HepG2 (cell line): Measurements from ENCODE around the gene CAPN9. TPM values are rescaled to one million over a fixed set of nuclear protein-coding genes. Genes with fewer than 3 reads are reported as not detected.

Source experiments
- ATAC-seq: fragments of 200-7000 bp; cut with Tn5 transposase; 3 replicates; pipeline ENCODE4 v1.9.1; 2020; ENCODE audit warnings: mild to moderate bottlenecking, moderate library complexity
- BruUV-seq: library from RNA; stranded (reverse); fragments of 400-500 nt; replicated peaks from 2 replicates; lab custom pipeline; 2021; lab: Mats Ljungman, UMichigan
- CTCF ChIA-PET: fragments of 300-600 bp; formaldehyde crosslinking; extraction: SDS; loops from one replicate; lab custom pipeline; 2021; ENCODE audit warnings: low total read pairs, inconsistent platforms, low intra/inter-chr PET ratio; lab: Yijun Ruan, JAX
- POLR2A ChIA-PET: fragments of 350-600 bp; sonication (Branson Sonifier 250); formaldehyde crosslinking; loops from one replicate; lab custom pipeline; 2020; ENCODE audit warnings: antibody characterized with exemption, inconsistent platforms; lab: Yijun Ruan, JAX
- DNase-seq: peaks from one replicate; pipeline ENCODE4 v3.0.0-alpha.2; 2015; ENCODE audit warnings: low spot score
- FAIRE-seq: peaks from 3 replicates; lab custom pipeline; 2011; peaks lifted over from hg19 to GRCh38; lab: Jason Lieb, UNC
- H2AFZ ChIP-seq: one replicate; pipeline ENCODE4 v1.6.1; 2011; ENCODE audit warnings: low read length, inconsistent platforms
- H3K27ac ChIP-seq: fragments of 300-600 bp; 3 replicates; pipeline ENCODE4 v1.8.0; 2011; ENCODE audit warnings: mixed run types, mild to moderate bottlenecking, mixed read lengths, low read length, inconsistent platforms; ENCODE audit not compliant: insufficient read depth; ENCODE audit errors: extremely low read length
- H3K27me3 ChIP-seq, 2 experiments: fragments of 200-600 bp in 1 of 2; 2 replicates in 1 of 2; 3 replicates in 1 of 2; pipeline versions ENCODE4 v1.6.0 to v1.8.0; 2011; ENCODE audit warnings: low read length in 2 of 2, mild to moderate bottlenecking in 2 of 2, moderate library complexity in 2 of 2, inconsistent platforms in 1 of 2; ENCODE audit not compliant: insufficient read depth in 2 of 2, control insufficient read depth in 1 of 2
- H3K36me3 ChIP-seq, 2 experiments: fragments of 200-600 bp in 1 of 2; replicated peaks in 1 of 2; 2 replicates in 1 of 2; 3 replicates in 1 of 2; pipeline versions ENCODE4 v1.5.1 to v1.8.0; 2011; ENCODE audit warnings: low read length in 2 of 2, inconsistent platforms in 1 of 2; ENCODE audit not compliant: insufficient read depth in 2 of 2, control insufficient read depth in 1 of 2
- H3K4me1 ChIP-seq: 2 replicates; pipeline ENCODE4 v1.5.1; 2012; ENCODE audit warnings: low read length, inconsistent platforms; ENCODE audit not compliant: insufficient read depth
- H3K4me2 ChIP-seq: 2 replicates; pipeline ENCODE4 v1.6.0; 2011; ENCODE audit warnings: low read depth, low read length, inconsistent platforms
- H3K4me3 ChIP-seq, 3 experiments: fragments of 200-600 bp in 1 of 3; sonication (generic), shearing (Covaris generic) in 1 of 3; replicated peaks in 1 of 3; 2 replicates each; pipeline ENCODE4 v1.5.1; 2011 to 2016; ENCODE audit warnings: low read length in 3 of 3, inconsistent platforms in 2 of 3, low read depth in 2 of 3, mild to moderate bottlenecking in 2 of 3, control low read depth in 1 of 3, mixed read lengths in 1 of 3; ENCODE audit not compliant: insufficient read depth in 1 of 3
- H3K79me2 ChIP-seq: one replicate; pipeline ENCODE4 v1.6.1; 2011; ENCODE audit warnings: low read length, inconsistent platforms; ENCODE audit not compliant: insufficient read depth
- H3K9ac ChIP-seq: 2 replicates; pipeline ENCODE4 v1.6.0; 2011; ENCODE audit warnings: mild to moderate bottlenecking, low read depth, low read length, inconsistent platforms; ENCODE audit not compliant: insufficient read depth
- H3K9me3 ChIP-seq: 2 replicates; pipeline ENCODE4 v1.5.1; 2012; ENCODE audit warnings: mild to moderate bottlenecking, low read length
- H4K20me1 ChIP-seq: 2 replicates; pipeline ENCODE4 v1.6.0; 2011; ENCODE audit warnings: inconsistent platforms, mild to moderate bottlenecking, low read length, moderate library complexity; ENCODE audit not compliant: insufficient read depth
- BCL6 ChIP-seq: IDR thresholded peaks from 2 replicates; pipeline ENCODE4 v1.6.1; 2016; ENCODE audit warnings: missing genetic modification reagents, missing compliant biosample characterization
- DDIT3 ChIP-seq: sonication (generic); formaldehyde crosslinking; IDR thresholded peaks from 2 replicates; pipeline ENCODE4 v1.4.0; 2020; ENCODE audit warnings: mild to moderate bottlenecking, missing genetic modification reagents
- POGK ChIP-seq: sonication (generic); formaldehyde crosslinking; conservative IDR thresholded peaks from 2 replicates; pipeline ENCODE4 v1.8.0; 2022; ENCODE audit warnings: mild to moderate bottlenecking, moderate library complexity, missing genetic modification reagents
- ZNF121 ChIP-seq: sonication (generic); formaldehyde crosslinking; IDR thresholded peaks from 2 replicates; pipeline ENCODE4 v1.5.0; 2020; ENCODE audit warnings: mild to moderate bottlenecking, missing genetic modification reagents
- ZNF142 ChIP-seq: sonication (generic); formaldehyde crosslinking; IDR thresholded peaks from 2 replicates; pipeline ENCODE4 v1.4.0; 2020; ENCODE audit warnings: missing genetic modification reagents
- ZNF143 ChIP-seq: sonication (generic); formaldehyde crosslinking; IDR thresholded peaks from 2 replicates; pipeline ENCODE4 v1.4.0; 2020; ENCODE audit warnings: missing genetic modification reagents
- ZNF251 ChIP-seq: sonication (generic); formaldehyde crosslinking; IDR thresholded peaks from 2 replicates; pipeline ENCODE4 v1.9.0; 2021; ENCODE audit warnings: mild to moderate bottlenecking, missing genetic modification reagents
- ZSCAN31 ChIP-seq: sonication (generic); formaldehyde crosslinking; IDR thresholded peaks from 2 replicates; pipeline ENCODE4 v1.5.0; 2020; ENCODE audit warnings: low read depth, mild to moderate bottlenecking, missing genetic modification reagents
- WGBS: methylation state at CpG from one replicate; pipeline ENCODE4 v1.1.6; 2017; ENCODE audit warnings: low lambda C conversion rate; 5-methylcytosine and 5-hydroxymethylcytosine counted together
- in situ Hi-C: cut with HindIII; loops from 2 replicates; pipeline ENCODE4 v1.10.0; 2017; ENCODE audit warnings: low pct_unique_long_range_greater_than_20kb; ENCODE audit not compliant: extremely low pct_ligation_motif_present
- intact Hi-C: fragments of 100-400 bp; cut with micrococcal nuclease; formaldehyde crosslinking; loops from one replicate; pipeline ENCODE4 v1.10.0; 2022; ENCODE audit not compliant: unreplicated experiment
- polyA plus RNA-seq, 8 experiments: library from polyadenylated mRNA; depleted of rRNA in 3 of 8; stranded (reverse) in 7 of 8; unstranded in 1 of 8; fragments of >200 nt; fragmentation: Illumina TruSeq in 4 of 8; extraction: Trizol in 4 of 8; gene quantifications; 2 replicates each; pipeline versions ENCODE4 v1.2.1 to v1.2.3, GENCODE V29; 2011 to 2016; ENCODE audit warnings: low read depth in 4 of 8, missing spikeins in 1 of 8, mixed read lengths in 1 of 8; ENCODE audit not compliant: insufficient read depth in 1 of 8
- total RNA-seq, 5 experiments: library from RNA; depleted of rRNA; stranded (reverse); fragments of >200 nt; fragmentation: Illumina TruSeq; extraction: Trizol; gene quantifications; 2 replicates each; pipeline ENCODE4 v1.2.3, GENCODE V29; 2016; ENCODE audit warnings: low read depth in 1 of 5
- TF ChIP-seq, protein P1 (sequence below): sonication (generic); formaldehyde crosslinking; IDR thresholded peaks from 2 replicates; pipeline ENCODE4 v1.5.0; 2020; ENCODE audit warnings: mild to moderate bottlenecking, missing genetic modification reagents
- TF ChIP-seq, protein P2 (sequence below): sonication (generic); formaldehyde crosslinking; IDR thresholded peaks from 2 replicates; pipeline ENCODE4 v1.4.0; 2020; ENCODE audit warnings: missing genetic modification reagents
- TF ChIP-seq, protein P3 (sequence below): sonication (generic); formaldehyde crosslinking; IDR thresholded peaks from 2 replicates; pipeline ENCODE4 v1.4.0; 2020; ENCODE audit warnings: missing genetic modification reagents

CAPN9 gene
- total and polyA plus RNA-seq, 2 of the 13 experiments (the other 11 are each of a cell fraction or from before 2014, with no cell fraction given) = 0.04 to 0.31 TPM

GRCh38 chr1:230793463-230793745, 46.2 kb downstream of the CAPN9 start:
- Histone ChIP-seq H3K36me3 (no peaks in the 10 kb centered on the region), H3K4me1 (peaks cover 34% of the 10 kb centered on the region), H3K4me2 (no peak overlapping the region), H3K4me3 (no peak overlapping the region), H2AFZ (no peak overlapping the region), H3K79me2 (no peaks in the 10 kb centered on the region), H3K27me3 (peaks cover 0 to 6% of the 10 kb centered on the region in 2 experiments; a peak in 1 of 5 replicates), H3K9ac (no peak overlapping the region), H3K27ac (no peak overlapping the region), H3K9me3 (no peaks in the 10 kb centered on the region), H4K20me1 (no peaks in the 10 kb centered on the region)
- in situ Hi-C loops = loop anchor here (25.0 kb wide), 1 partner anchor 419 kb away; no protein-coding TSS in a partner anchor
- CTCF ChIA-PET = interaction anchor here (1.8 kb wide), 1 partner anchor 162 kb away, joined by 6 read pairs; no protein-coding TSS in a partner anchor
- POLR2A ChIA-PET = no interaction called here
- 82% methylated on average over 9 of the region's 9 CpGs for WGBS
- DNase-seq = no peak
- intact Hi-C loops = loop anchor here (1.0 kb wide), 1 partner anchor 161 kb away; no protein-coding TSS in a partner anchor
- no TSS peak for BruUV-seq
- FAIRE-seq = no peak
- ATAC-seq = no peak
- TF ChIP-seq, protein P1, sequence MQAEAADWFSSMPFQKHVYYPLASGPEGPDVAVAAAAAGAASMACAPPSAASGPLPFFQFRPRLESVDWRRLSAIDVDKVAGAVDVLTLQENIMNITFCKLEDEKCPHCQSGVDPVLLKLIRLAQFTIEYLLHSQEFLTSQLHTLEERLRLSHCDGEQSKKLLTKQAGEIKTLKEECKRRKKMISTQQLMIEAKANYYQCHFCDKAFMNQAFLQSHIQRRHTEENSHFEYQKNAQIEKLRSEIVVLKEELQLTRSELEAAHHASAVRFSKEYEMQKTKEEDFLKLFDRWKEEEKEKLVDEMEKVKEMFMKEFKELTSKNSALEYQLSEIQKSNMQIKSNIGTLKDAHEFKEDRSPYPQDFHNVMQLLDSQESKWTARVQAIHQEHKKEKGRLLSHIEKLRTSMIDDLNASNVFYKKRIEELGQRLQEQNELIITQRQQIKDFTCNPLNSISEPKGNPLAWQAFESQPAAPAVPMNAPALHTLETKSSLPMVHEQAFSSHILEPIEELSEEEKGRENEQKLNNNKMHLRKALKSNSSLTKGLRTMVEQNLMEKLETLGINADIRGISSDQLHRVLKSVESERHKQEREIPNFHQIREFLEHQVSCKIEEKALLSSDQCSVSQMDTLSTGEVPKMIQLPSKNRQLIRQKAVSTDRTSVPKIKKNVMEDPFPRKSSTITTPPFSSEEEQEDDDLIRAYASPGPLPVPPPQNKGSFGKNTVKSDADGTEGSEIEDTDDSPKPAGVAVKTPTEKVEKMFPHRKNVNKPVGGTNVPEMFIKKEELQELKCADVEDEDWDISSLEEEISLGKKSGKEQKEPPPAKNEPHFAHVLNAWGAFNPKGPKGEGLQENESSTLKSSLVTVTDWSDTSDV (CRISPR knock-in tag) = no peak
- TF ChIP-seq ZNF143 (CRISPR knock-in tag) = no peak
- no peak for TF ChIP-seq ZNF142 (CRISPR knock-in tag)
- no peak for TF ChIP-seq BCL6 (CRISPR knock-in tag)
- TF ChIP-seq DDIT3 = no peak
- no peak for TF ChIP-seq ZNF251 (CRISPR knock-in tag)
- no peak for TF ChIP-seq ZSCAN31
- no peak for TF ChIP-seq ZNF121
- no peak for TF ChIP-seq POGK (CRISPR knock-in tag)
- TF ChIP-seq, protein P2, sequence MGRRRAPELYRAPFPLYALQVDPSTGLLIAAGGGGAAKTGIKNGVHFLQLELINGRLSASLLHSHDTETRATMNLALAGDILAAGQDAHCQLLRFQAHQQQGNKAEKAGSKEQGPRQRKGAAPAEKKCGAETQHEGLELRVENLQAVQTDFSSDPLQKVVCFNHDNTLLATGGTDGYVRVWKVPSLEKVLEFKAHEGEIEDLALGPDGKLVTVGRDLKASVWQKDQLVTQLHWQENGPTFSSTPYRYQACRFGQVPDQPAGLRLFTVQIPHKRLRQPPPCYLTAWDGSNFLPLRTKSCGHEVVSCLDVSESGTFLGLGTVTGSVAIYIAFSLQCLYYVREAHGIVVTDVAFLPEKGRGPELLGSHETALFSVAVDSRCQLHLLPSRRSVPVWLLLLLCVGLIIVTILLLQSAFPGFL (CRISPR knock-in tag) = no peak
- TF ChIP-seq, protein P3, sequence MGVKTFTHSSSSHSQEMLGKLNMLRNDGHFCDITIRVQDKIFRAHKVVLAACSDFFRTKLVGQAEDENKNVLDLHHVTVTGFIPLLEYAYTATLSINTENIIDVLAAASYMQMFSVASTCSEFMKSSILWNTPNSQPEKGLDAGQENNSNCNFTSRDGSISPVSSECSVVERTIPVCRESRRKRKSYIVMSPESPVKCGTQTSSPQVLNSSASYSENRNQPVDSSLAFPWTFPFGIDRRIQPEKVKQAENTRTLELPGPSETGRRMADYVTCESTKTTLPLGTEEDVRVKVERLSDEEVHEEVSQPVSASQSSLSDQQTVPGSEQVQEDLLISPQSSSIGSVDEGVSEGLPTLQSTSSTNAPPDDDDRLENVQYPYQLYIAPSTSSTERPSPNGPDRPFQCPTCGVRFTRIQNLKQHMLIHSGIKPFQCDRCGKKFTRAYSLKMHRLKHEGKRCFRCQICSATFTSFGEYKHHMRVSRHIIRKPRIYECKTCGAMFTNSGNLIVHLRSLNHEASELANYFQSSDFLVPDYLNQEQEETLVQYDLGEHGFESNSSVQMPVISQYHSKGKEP (CRISPR knock-in tag) = no peak
